Epithelial cell of prostate (primary cell): ENCODE results near the gene PGBD5.
A peak's percentile ranks its signal among the peaks of the same experiment; 100 is the strongest.

Source experiments
- DNase-seq: peaks from one replicate; pipeline ENCODE4 v3.0.0-alpha.2; 2011; ENCODE audit warnings: low read depth, low spot score
- H3K27ac ChIP-seq: fragments of 450-650 bp; 2 replicates; pipeline ENCODE4 v1.5.1; 2017; ENCODE audit warnings: mild to moderate bottlenecking

Gene PGBD5

GRCh38 chr1:230332061-230332460 is 94.1 kb downstream of the PGBD5 start:
- no peak overlapping the region for H3K27ac ChIP-seq
- DNase-seq = no peak

GRCh38 chr1:230330157-230330556 is 96.0 kb downstream of the PGBD5 start:
- DNase-seq = no peak
- H3K27ac ChIP-seq = no peak overlapping the region

DNA sequence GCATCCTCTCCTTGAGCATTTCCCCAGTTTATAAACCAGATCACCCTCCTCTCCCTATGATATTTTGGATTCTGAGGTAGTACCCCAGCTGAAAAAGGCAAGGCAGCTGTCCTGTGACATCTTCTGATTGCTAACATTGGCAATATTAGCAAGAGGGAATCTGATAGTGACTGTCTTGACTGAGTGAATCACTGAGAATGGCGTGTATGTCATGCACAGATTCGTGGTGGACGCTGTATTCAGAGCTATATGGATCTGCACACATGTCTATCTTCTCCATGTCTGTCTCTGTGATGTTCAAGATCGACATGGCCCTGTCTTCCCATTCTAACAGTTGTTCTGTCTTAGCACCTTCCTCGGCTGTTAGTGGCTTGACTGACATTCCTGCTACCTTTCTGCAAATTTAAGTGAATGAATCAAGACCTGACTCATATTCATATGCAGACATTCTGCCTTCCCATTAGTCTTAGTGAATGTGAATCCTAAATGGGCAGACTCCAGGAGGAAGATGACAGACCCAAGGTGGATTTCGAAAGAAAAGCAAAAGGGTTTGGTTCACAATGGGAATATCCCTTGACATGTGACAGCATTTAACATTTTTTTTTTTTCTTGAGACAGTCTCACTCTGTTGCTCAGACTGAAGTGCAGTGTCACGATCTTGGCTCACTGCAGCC is 97.7 kb downstream of the PGBD5 start:
- peak; percentile 58 for DNase-seq
- H3K27ac ChIP-seq = no peak overlapping the region

- no peak for DNase-seq
- H3K27ac ChIP-seq = no peak overlapping the region
Measured at GRCh38 chr1:230327892-230328284, 98.2 kb downstream of the PGBD5 start.

DNA sequence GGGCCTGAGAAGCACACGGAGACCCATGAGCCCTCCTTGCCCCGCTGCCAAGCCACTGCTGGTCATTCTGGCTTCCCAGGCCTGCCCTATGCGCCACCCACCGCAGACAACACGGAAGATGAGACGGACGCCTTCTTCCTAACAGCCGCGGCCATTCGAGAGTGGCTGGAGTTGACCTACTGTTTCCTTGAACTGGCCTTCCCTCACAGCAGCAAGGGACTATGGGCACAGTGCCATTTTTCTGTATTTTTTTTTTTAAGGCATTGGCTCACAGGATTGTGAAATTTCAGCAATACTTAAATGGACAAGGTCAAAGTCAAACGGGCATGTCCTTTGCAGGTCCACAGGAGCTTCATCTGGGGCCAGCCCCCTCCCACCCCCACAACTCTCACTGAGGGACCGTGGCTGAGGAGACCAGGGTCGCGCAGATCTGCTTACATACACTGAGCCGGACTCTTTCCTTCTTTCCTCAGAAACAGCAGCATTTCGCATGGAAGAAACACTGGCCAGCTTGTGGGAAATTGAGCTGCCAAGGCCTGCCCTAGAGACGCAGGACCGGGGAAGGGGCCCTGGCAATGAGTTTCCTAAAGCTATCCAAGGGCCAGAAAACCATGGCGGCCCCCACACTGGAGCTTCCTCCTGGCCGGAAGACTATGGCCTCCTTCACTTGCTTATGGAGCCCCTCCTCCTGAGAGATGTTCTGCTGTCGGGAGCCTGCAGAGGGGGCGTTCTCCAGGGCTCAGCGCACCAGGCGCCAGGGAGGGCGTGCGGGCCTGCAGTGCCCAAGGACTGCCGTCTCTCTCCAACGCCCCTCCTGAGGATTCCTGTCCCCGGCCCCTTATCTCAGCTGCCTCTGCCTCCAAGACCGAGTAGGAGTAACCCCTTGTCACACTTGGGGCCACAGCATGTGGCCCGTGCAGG is 98.9 kb downstream of the PGBD5 start:
- H3K27ac ChIP-seq = no peak overlapping the region
- DNase-seq = no peak

DNA sequence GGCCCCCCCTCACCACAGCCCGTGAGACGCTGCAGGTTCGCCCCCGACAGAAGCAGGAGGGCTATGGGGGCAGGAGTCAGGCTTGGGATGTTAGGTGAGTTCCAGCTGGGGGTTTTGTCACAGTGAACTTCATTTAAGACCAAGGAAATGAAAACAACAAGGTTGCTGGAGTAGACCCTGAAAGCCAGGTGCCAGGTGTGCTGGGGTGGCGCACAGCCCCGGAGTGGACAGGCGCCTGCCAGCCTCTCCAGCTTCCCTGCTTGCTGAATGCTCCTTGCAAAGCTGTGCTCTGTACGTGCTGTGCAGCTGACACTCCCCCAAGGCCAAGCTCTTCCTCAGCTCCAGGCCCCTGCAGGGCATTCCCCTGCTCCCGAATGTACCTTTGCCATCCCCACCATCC is 102.4 kb downstream of the PGBD5 start:
- no peak for DNase-seq
- H3K27ac ChIP-seq = no peak overlapping the region

DNA sequence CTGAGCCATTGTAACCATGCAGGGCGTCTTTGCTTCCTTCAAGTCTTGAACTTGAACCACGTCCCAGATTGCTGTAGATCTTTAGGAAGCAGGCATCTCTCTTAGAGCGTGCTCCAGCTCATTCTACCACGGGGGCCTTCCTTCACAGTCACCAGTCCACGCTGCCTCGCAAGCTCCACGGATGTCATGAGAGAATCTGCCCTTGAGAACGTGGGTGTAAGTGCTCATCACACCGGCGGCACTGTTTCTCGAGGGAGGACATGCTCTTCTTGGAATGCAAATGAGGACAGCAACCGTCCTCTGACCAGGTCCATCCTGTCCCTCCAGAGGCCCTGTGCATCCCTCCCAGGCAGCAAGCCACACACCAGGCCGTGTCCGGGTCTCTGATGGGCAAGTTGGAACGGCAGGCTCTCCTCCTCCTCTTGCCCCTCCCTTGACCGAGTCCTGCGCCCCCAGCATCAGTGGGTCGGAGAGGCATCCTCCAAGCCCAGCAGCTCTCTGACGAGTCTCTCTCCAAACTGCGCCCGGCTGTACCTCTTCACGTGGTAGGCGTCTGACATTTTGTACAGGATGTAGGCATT is 103.1 kb downstream of the PGBD5 start:
- DNase-seq = no peak

GRCh38 chr1:230322421-230322756 is 103.7 kb downstream of the PGBD5 start:
- DNase-seq = no peak
- no peak overlapping the region for H3K27ac ChIP-seq

More for the DNA sequence above, 103.1 kb downstream of the PGBD5 start:
- H3K27ac ChIP-seq = no peak overlapping the region

- no peak overlapping the region for H3K27ac ChIP-seq
- DNase-seq = no peak
Measured at GRCh38 chr1:230321741-230322420, 104.3 kb downstream of the PGBD5 start.

DNA sequence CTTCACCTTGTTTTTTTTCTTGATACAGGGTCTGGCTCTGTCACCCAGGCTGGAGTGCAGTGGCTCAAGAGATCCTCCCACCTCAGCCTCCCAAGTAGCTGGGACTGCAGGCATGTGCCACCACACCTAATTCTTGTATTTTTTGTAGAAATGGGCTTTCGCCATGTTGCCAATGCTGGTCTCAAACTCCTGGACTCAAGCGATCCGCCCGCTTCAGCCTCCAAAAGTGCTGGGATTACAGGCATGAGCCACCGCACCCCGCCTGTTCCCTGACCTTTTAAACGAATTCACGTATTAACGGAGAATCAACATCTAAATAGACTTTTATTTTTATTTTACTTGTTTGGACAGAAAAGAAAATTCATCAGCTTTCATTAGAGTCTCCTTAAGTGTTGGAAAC is 104.8 kb downstream of the PGBD5 start:
- DNase-seq = no peak
- H3K27ac ChIP-seq = no peak overlapping the region

DNA sequence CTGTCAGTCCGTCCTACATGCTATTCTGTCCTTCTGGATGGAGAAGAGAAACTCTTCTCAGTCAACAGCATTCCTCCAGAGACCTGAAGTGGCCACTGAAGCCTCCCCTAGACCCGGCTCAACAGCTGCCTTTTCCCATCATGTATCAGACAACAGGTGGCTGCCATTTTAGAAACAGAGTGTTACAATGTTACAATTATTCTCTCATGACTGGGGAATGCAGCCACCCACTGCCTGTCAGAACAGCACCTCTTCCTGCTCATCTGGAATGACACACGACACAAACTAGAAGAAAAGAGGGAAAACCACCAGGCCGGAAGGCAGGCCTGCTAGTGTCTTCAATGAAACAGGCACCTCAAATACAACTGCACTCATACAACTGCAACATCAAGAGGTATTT is 105.3 kb downstream of the PGBD5 start:
- DNase-seq = no peak
- H3K27ac ChIP-seq = no peak overlapping the region

- DNase-seq = no peak
- no peak overlapping the region for H3K27ac ChIP-seq
Measured at GRCh38 chr1:230319014-230319747, 107.0 kb downstream of the PGBD5 start.

- no peak for DNase-seq
- no peak overlapping the region for H3K27ac ChIP-seq
Measured at GRCh38 chr1:230317823-230318819, 108.0 kb downstream of the PGBD5 start.

- H3K27ac ChIP-seq = no peak overlapping the region
- DNase-seq = no peak
Measured at GRCh38 chr1:230316864-230317745, 109.0 kb downstream of the PGBD5 start.

GRCh38 chr1:230315099-230315498 is 111.0 kb downstream of the PGBD5 start:
- H3K27ac ChIP-seq = no peak overlapping the region
- DNase-seq = no peak

DNA sequence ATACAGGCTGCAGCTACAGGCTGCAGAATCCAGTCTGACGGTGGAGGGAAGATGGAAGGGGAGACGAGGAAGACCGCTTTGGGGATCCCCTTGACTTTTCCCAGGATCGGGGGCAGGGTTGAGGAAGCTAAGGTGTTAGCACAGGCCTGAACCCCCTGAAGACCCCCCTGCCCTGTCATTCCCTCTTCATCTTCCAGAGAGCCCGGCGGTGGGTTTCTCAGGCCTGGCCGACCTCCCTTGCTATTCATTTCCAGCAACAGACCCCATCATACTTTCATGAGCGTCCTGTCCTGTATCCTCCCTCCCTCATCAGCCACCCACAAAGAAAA is 112.0 kb downstream of the PGBD5 start:
- no peak overlapping the region for H3K27ac ChIP-seq
- no peak for DNase-seq

GRCh38 chr1:230313453-230314141 is 112.5 kb downstream of the PGBD5 start:
- no peak overlapping the region for H3K27ac ChIP-seq
- no peak for DNase-seq

DNA sequence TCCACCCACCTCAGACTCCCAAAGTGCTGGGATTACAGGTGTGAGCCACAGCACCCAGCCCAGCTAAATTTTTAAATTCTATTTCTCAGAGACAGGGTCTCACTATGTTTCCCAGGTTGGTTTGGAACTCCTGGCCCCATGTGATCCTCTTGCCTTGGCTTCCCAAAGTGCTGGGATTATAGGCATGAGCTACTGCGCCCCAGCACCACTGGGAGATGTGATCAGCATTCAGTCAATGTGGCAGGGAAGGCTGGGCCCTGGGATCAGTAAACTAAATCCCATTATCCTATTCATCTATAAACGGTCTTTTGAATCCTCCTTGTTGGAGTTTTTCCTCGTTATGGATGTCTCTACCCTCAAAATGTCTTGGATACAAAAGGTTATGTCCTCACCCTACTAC is 113.5 kb downstream of the PGBD5 start:
- no peak overlapping the region for H3K27ac ChIP-seq
- no peak for DNase-seq
